Testis (tissue), 5 donors: ENCODE data around the gene CASP3. TPM values are rescaled to one million over a fixed set of nuclear protein-coding genes. Genes with fewer than 3 reads are reported as not detected.

Experiments used
- DNase-seq: peaks from one replicate; pipeline ENCODE4 v3.0.0-alpha.2; 2019
- H3K27ac ChIP-seq, 2 donors: fragments of 200-600 bp; sonication (generic); one replicate each; pipeline ENCODE4 v1.5.1; 2019
- H3K27me3 ChIP-seq: fragments of 200-600 bp; sonication (generic); one replicate; pipeline ENCODE4 v1.5.1; 2019
- H3K36me3 ChIP-seq: fragments of 200-600 bp; sonication (generic); one replicate; pipeline ENCODE4 v1.5.1; 2017; ENCODE audit warnings: low read depth; ENCODE audit errors: missing control alignments
- H3K4me1 ChIP-seq: fragments of 200-600 bp; sonication (generic); one replicate; pipeline ENCODE4 v1.5.1; 2019
- H3K4me3 ChIP-seq, 2 donors: fragments of 200-600 bp; sonication (generic); one replicate each; pipeline ENCODE4 v1.5.1; 2017 to 2019
- H3K9me3 ChIP-seq: fragments of 200-600 bp; sonication (generic); one replicate; pipeline ENCODE4 v1.5.1; 2017
- CTCF ChIP-seq, 3 experiments: fragments of 450-650 bp in 2 of 3; fragments of 200-600 bp in 1 of 3; sonication (generic) in 1 of 3; IDR thresholded peaks; one replicate each; pipeline ENCODE4 v1.5.1; 2016 to 2019; ENCODE audit warnings: antibody characterized with exemption in 3 of 3, mild to moderate bottlenecking in 2 of 3, moderate library complexity in 1 of 3
- POLR2A ChIP-seq: fragments of 450-650 bp; IDR thresholded peaks from one replicate; pipeline ENCODE4 v1.6.1; 2017; ENCODE audit warnings: antibody characterized with exemption, mild to moderate bottlenecking, moderate library complexity
- WGBS, 2 donors: methylation state at CpG; one replicate each; pipeline ENCODE4 v1.1.5; 2018; 5-methylcytosine and 5-hydroxymethylcytosine counted together
- intact Hi-C: fragments of 100-400 bp; cut with DNase I; formaldehyde crosslinking; loops from one replicate; pipeline ENCODE4 v1.15.1; 2023; ENCODE audit warnings: low total_unique reads
- long read RNA-seq, 2 donors: transcript quantifications; one replicate each; lab custom pipeline, GENCODE V29; 2026
- polyA plus RNA-seq: library from polyadenylated mRNA; stranded (reverse); fragments of 350-450 nt; fragmentation: Illumina TruSeq; extraction: RNeasy Lipid Tissue Mini Kit (QIAGEN cat#74804); gene quantifications from one replicate; pipeline ENCODE4 v1.2.3, GENCODE V29; 2014; ENCODE audit warnings: low read depth, low replicate concordance; ENCODE audit not compliant: insufficient read depth
- total RNA-seq, 2 donors: library from RNA; depleted of rRNA; stranded (reverse); fragments of >200 nt; gene quantifications; one replicate each; pipeline ENCODE4 v1.2.3, GENCODE V29; 2016

CASP3 gene
- total RNA-seq (10 to 100 TPM; 12.0 to 12.3 TPM), polyA plus RNA-seq (20.2 TPM)
- long read RNA-seq, donor 1, transcript CASP3-206 (7 exons, 2,540 nt): major isoform, 20 of 24 reads
- long read RNA-seq, donor 1, partial matches to known transcripts: 0 of 24 reads
- long read RNA-seq, donor 1, other reads (novel, unspliced or antisense): 0 of 24 reads
- long read RNA-seq, donor 2, transcript CASP3-206 (7 exons, 2,540 nt): major isoform, 6 of 8 reads
- long read RNA-seq, donor 2, partial matches to known transcripts: 0 of 8 reads
- long read RNA-seq, donor 2, other reads (novel, unspliced or antisense): 0 of 8 reads

GRCh38 chr4:184649026-184649970 is at the start of gene CASP3, which contains the start of gene PRIMPOL:
Gene CASP3 (minus strand): TSS chr4:184649447. CDS start chr4:184638453, 10,994 bp downstream.
Gene PRIMPOL (plus strand): TSS chr4:184649738. CDS start chr4:184657141, 7,403 bp downstream.
- peak; percentile 96 for DNase-seq
- H3K9me3 ChIP-seq: no peaks in the 10 kb centered on the region
- peak within 1 kb of the TSS; percentile 82 to 93 for H3K4me3 ChIP-seq
- no peaks in the 10 kb centered on the region for H3K36me3 ChIP-seq
- 2 to 3% methylated on average over 8 to 64 of the region's 90 CpGs for WGBS, 2 donors
- H3K27ac ChIP-seq: peak within 1 kb of the TSS; percentile 97
- peaks cover 14% of the 10 kb centered on the region for H3K4me1 ChIP-seq
- H3K27me3 ChIP-seq: no peaks in the 10 kb centered on the region
- TF ChIP-seq CTCF (IDR thresholded peaks at IDR 0.05): peak in 1 of 3 experiments; percentile 18
- TF ChIP-seq POLR2A: no peak
- intact Hi-C loops: loop anchor here (10.0 kb wide), 1 partner anchor 96 kb away; no protein-coding TSS in a partner anchor

DNA sequence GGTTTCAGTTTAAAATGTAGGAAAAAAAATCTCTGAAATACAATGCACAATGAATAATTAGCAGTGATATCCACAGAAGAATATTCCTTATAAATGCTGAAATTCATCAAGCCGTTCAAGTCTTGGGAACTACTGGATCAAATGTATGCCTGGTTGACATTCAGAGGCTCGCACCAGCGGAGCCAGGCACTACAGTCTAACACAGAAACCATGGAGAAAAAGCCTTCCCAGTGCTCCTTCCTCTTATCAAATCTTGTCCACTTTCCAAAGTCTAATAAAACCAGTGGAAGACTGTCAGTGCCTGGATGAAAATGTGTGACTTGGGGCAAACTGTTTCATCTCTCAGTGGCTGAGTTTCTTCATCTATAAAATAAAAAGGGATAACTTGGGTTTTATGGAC is 48.7 kb upstream of the CASP3 start:
- 82 to 98% methylated on average over 3 of the region's 3 CpGs for WGBS, 2 donors
- Histone ChIP-seq H3K36me3 (no peaks in the 10 kb centered on the region), H3K4me3 (no peak overlapping the region), H3K4me1 (no peaks in the 10 kb centered on the region), H3K9me3 (no peaks in the 10 kb centered on the region), H3K27ac (no peak overlapping the region), H3K27me3 (no peaks in the 10 kb centered on the region)
- no peak for TF ChIP-seq POLR2A
- TF ChIP-seq CTCF (IDR thresholded peaks at IDR 0.05): no peak
- no peak for DNase-seq
- intact Hi-C loops: no loop called here

DNA sequence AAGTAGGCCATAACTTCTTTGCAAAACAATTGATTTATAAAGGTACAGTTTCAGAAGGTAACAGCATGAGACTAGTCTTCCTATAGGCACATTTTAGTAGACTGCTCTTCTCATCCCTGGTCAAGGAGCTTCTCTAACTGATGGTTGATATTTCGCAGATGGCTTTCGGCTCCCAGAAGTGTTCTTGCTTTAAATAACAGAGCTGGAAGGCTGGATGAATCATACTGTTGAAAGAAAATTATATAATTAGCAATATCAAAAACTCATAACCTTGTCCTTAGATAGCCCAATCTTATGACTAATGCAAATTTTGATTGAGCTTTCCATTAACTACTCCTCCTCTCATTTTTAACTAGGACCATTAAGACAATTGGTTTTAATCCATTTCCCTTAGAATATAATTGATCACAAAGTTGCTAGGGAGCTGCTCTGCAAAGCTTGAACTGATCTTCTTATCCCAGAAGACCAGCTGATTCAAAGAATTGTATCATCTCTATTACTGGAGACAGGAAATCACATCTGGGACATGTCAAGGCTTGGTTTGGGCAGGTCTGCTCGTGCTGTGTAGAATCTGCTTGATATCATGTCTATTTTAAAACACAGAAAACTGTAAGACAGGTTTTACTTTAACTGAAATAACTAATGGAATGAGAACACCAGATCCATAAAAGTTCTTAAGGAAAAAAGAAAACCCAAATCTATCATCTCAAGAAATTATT is 46.1 kb upstream of the CASP3 start:
- no peak for DNase-seq

More for the DNA sequence above, 46.1 kb upstream of the CASP3 start:
- WGBS, 2 donors: 83% methylated on average over 3 of the region's 3 CpGs
- intact Hi-C loops: no loop called here
- TF ChIP-seq POLR2A (no peak), CTCF (IDR thresholded peaks at IDR 0.05) (no peak)
- Histone ChIP-seq H3K27me3 (no peaks in the 10 kb centered on the region), H3K4me1 (no peaks in the 10 kb centered on the region), H3K9me3 (no peaks in the 10 kb centered on the region), H3K4me3 (no peak overlapping the region), H3K27ac (no peak overlapping the region), H3K36me3 (no peaks in the 10 kb centered on the region)
